Measurements from ENCODE around the gene TTC7B.
"Not testable (repeated sequence)": the region's sequence is repeated elsewhere in the genome, so short reads cannot be mapped to it uniquely, and the experiment has no call there.

GRCh38 chr14:90823542-90823941 is 7.3 kb upstream of the TTC7B start:
- TF ChIP-seq POLR2A, CTCF (IDR thresholded peaks at IDR 0.05): not testable (repeated sequence)
